ENCODE data around the gene SERPINB12.

SERPINB12 gene, protein sequence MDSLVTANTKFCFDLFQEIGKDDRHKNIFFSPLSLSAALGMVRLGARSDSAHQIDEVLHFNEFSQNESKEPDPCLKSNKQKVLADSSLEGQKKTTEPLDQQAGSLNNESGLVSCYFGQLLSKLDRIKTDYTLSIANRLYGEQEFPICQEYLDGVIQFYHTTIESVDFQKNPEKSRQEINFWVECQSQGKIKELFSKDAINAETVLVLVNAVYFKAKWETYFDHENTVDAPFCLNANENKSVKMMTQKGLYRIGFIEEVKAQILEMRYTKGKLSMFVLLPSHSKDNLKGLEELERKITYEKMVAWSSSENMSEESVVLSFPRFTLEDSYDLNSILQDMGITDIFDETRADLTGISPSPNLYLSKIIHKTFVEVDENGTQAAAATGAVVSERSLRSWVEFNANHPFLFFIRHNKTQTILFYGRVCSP

DNA sequence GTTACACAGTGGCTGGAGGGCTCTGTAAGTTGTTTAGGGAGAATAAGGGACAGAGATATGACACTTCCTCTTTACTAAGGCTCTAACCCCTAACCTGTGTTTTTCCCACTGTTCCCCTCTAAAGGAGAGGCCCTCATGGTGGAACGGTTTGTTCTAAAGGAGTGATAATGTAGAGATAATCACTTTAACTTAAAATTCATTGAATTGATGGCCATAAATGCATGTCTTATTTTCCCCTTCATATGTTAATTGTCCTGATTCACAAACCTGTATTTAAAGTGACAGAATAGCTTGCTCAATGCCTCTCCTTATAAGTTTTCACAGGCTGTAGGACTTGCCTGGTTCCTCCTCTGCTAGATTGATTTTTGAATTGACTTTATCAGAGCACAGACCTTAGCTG, at the start of gene SERPINB12:
SERPINB12 (plus strand) TSS at position 301 of the 400 bp plus-strand sequence. CDS start 13,791 bp downstream, outside the sequence.
- no peak for DNase-seq

DNA sequence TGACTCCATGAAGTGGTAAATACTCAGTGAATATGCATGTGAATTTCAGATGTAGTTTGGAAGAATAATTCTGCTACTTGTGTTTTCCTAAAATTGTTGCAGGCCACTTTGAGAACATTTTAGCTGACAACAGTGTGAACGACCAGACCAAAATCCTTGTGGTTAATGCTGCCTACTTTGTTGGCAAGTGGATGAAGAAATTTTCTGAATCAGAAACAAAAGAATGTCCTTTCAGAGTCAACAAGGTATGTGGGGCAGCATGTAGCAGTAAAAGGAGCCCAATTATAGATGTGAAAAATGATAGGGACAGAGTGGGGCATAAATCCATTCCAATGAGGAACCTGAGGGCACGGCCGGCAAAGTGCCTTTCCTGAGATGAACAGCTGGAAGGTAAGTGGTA, 49.3 kb upstream of the SERPINB12 start:
- no peak for DNase-seq

DNA sequence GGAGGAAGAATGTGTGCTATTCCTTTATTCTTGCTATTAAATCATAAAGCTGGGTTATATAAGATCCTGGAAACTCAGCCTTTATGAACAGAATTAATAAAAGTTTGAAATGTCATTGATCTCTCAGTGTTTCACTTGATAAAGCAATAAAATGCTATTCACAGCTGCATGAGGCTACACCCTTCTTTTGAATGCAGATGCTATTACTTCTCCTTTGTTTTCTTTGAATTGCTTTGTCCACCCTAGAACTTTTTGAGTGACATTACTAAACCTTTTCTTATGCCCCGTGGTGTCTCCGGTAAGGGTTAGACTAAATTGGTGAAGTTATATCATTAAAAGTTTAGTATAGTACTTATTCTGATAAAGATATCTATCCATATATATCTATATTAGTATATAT, 46.5 kb upstream of the SERPINB12 start:
- no peak for DNase-seq

DNA sequence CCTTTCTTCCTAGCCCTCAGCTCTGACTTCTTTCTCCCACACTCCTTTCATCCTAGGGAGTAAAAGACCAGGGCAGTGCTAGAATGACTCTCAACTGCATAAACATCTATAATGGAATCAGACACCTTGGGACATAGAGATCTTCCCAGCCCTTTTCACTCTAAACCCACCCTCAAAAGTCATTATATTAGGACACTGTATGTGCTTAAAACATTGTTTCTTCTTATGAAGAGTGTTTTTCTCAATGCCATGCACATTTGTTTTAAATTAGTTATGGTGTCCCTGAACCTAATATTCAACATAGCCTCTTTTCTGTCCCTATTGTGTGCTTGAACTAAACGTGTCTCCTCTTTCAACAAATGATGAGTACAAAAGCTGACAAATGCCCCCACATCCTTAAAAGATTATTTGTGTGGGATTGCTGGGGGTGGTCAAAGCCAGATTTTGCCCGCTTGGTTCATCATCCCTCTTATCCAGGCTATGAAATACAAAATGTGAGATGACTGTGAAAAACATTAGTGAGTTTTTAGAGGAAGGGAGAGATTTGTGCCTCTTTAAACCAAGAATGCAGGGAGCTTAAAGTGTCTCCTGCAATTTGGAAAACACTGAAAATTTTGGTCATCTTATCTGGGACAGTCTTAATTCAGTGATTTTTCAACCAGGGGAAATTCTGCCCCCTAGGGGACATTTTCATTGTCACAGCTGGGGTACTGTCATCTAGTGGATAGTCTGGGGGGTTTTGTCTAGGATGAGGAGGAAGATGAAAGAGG, 36.4 kb upstream of the SERPINB12 start:
- no peak for DNase-seq

DNA sequence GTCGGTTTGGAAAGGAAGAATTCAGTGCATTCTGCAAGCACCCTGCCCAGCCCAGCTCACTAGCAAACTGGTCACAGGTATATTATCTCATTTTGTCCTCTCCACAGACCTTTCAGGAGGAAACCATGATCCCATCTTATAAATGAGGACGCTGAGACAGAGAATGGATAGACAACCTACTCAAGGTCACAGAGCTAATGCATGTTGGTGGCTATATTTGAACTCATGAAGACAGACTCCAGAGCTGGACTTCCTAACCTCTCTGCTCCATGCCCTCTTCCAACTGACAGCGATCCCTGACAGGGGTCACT, 35.9 kb upstream of the SERPINB12 start:
- no peak for DNase-seq

DNA sequence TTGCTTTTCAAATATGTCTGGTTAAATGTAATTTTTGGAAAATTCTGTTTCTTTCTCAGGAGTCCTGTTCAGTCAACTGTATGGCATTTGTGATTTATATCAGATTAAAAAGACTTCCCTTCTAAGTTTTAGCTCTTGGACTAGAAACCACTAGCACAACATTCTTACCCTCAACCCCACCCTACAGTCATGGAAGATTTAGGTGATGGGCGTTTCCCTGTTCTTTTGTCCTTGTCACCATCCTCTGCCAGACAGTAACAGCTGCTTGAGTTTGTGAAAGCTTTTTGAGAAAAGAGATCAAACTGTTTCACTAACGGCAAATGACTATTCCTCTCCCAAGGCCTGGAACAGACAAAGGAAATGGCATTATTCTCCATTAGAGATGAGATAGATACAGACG, 33.6 kb upstream of the SERPINB12 start:
- DNase-seq = no peak

DNA sequence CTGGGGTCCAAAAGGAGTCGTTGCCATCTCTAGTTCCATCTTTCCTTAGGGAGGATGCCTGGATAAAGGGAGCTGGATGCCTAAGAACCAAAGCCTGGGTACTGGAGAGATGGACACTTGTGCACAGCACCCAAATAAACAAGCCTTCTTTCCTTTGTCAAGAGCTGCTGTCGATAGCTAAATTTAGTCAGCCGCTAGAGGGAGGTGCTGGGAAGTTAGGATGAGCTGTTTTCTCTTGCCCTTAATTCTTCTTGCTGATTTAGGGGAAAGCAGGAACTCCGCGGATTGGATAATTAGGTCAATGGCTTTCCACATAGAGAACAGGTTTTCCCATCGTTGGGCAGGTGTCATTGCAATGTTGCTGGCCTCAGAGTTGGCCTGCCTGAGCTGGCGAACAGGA, 30.9 kb upstream of the SERPINB12 start:
- no peak for DNase-seq

DNA sequence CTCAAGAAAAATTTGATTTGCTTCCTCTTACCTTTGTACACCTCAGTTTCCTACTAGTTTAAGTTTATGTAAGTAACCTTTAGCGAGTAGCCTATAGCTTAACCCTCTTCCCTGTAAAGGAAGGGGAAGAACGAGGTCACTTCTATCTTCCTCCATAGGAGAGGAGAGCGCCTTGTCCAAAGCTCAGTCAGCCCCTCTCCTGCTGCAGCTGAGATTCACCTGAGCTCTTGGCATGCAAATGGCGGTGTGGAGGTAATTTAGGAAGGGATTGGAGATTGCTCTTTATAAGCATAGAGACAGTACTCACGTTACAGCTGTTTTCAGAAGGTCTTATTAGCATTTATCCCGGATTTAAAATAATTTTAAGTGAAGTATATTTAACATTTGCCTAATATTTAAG, 27.8 kb upstream of the SERPINB12 start:
- no peak for DNase-seq

DNA sequence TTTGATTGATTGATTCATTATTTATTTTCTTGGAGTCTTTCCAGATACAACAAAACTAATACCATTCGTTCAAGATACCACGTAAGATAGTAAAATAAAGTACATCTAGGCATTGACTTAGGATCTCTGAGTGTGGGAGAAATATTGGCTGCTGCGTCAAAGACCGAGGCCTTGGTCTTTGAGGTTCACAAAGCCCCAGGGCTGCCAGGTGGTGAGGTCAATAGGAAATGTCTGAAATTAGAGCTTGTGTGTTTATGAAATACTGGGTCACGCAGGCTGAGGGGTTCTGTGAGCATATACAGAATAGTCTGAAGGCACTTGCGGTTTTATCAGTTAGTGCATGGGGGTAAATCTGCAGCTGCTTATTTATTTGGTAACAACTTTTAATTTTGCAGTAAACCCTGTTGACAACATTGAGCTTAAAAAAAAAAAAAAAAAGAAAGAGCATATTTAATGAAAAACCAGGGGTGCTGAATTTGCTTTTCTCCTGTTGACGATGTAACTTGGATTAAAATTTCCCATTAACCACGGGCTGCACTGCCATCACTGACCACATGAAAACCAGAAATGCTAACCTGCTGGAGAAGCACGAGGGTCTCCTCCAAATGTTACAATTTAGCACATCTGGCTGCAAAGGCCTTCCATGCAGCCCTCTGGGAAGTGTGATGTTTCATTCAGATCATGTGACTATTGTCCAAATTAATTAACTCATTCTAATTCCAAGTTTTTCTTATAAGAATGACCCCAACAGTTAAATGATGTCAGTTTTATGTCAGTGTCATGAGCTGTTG, 27.1 kb upstream of the SERPINB12 start:
- no peak for DNase-seq

DNA sequence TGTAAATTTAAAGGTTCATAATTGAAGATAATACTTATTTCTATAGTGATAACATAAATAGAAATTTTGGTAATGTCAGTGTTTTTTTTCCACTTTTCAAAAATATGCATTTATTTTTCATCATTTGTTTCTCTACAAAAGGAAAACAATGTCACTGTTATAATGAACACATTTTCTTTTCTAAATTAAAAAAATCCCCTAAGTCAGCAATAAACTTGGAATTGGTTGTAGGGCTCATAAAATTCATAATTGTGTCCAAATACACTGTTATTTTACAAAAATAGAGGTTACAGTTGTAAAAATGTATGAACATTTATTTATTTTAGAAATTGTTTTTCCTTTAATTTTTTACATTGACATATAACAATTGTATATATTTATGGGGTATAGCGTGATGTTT, 26.4 kb upstream of the SERPINB12 start:
- no peak for DNase-seq

DNA sequence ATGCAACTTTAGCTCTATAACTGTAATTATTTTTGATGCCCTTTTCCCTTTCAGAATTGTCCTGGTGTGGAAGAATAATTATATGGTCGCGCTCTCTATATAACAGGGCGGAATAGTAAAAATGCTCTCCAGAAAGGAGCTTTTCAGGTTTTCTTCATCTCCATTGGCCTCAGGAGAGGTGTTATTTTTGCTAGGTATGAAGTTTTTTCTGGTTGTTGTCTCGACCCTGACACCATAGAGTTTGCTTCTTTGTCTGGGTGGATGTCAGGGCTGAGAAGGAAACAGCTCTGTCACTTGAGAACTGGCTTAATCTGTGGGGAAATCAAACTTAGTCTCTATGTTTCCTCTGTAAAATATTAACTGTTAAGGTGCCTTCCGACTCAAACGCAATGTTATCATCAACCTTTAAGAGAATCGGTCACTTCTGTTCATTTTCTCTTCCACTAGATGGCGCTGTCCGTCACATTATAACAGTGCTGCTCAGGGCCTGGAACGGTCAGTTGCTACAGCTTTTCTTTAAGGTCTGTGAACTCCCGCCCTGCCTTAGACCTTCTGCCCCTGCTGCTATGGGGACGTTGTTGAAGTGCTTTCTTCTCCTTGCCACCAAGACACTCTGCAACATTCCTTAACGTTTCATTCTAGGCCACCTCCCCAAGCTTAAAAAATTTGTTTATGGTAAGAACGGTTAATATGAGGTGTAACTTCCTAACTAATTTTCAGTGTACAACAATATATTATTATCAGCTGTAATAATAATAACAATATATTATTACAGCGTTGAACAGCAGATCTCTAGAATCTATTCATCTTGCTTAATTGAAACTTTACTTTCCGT, 23.8 kb upstream of the SERPINB12 start:
- peak; percentile 91 for DNase-seq

DNA sequence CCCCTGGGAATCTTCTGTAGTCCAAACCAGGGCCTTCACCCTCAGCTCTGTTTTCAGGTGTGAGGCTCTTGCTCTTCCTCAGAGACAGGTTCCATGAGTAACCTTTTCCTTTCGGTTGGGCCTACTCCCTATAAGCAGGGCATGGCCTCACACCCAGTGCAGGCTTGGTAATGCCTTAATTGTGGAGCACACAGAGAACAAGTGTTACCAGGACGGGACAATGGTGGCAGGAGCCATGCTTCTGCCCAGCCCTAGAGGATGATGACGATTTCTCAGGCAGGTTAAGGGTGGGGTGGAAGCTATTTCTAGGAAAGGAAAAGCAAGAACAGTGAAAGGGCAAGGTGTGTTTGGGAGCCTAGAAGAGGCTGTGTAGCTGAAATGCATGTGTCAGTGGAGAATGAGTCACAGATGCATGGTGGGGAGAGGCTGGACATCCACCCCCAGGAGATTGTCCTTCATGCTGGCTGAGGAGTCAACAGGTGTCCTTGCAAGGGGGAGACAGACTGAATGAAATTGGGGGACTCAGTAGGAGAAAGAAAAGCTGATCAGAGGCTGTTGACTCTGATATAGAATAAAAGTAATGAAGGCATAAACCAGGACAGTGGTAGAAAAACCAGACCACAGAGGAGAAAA, 22.0 kb upstream of the SERPINB12 start:
- no peak for DNase-seq

DNA sequence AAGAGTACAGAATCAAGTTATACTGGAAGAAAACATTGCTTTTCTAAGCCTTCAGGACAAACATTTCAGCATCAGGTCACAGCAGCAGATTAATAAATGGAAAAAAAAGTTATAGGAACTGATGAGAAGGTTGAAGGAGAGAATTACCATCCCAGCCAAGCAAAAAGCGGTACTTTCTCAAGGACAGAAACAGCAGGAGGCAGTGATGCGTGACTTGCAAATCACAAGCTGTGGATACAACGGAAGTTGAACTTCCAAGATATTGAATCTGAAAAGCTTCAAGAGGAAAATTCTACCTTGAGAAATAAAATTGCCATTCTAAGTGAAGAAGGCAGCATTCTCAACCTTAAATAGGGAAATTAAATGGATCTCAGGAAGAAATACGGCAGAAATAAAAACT, 18.5 kb upstream of the SERPINB12 start:
- DNase-seq = no peak

DNA sequence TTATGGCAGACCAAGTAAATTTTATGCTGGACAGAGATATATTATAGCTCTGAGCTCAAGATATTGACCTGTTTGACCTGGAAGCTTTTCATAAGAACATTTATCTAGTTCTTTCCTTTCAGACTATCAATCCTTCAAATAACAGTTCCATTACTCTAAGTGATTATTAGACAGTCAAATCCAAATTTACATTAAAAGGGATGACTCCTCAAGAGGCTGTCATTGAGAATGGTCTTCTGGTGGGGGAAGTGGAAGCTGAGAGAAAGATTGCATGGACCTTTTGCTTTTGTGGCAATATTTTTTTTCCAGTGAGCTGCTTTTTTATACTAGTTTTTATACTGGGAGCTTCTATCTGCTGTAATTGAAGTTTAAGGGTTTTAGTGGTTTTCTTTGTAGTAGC, 14.9 kb upstream of the SERPINB12 start:
- DNase-seq = no peak

DNA sequence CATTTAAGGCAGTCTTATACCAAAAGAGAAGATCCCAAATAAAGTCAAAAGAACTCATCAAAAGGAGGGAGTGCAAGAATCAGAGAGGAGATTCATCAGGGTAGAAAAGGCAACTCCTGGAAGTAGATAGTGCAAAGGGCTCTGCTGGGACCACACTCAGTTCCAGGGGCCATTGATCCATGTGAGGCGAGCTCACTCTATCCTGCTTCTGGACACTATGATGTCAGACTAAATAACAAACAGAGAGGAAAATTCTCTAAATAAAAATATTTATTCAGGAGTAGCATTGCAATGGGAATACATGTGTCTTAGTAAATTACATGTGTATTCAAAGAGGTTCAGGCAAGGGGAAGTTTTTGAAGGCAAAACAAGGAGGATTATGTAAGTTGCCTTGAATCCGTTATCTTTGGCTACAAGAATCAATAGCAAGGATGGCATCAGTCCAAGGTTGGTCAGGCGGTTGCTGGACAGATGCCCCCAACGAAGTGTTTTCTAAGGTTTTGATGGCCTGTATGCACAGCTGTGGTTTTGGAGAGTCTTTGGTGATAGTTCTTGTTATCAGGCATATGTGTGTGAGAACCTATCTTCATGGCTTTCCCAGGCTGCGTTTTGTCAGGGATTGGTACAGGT, 13.2 kb upstream of the SERPINB12 start:
- DNase-seq = no peak

DNA sequence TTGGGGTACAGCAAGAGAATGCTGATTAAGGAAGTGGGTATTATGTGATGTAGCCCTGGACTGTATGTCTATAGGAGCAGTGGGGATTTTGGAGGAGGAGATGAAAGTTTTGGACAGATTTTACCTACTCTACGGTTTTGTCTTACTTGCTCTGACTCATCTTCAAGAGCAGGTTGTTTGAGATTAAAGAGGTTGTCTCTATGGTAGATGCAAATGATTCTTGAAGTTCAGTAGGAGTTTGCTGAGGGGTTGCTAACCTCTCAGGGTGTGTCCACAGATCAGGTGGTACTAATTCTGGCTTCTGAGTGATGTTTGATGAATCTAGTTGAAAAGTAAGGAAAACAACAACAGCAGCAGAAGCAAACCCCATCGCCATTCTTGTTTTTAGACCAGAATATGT, 9.7 kb upstream of the SERPINB12 start:
- no peak for DNase-seq

DNA sequence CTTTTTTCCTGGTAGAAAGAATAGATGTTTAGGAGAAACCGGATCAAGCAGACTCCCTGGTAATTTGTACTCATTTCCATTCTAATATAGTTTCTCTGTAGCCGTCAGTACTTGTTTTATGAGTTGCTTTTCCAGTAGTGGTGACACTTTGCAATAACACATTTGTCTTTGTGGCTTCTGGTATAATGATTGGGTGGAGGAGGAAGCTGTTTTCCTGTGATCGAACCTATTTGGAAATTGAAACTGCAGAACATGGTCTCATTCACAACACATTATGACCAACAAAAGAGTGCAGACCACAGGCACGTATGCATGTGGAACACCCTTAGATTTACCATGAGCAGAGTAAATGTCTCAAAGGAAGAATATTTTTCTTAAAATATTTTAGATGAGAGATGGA, 7.6 kb upstream of the SERPINB12 start:
- DNase-seq = no peak

DNA sequence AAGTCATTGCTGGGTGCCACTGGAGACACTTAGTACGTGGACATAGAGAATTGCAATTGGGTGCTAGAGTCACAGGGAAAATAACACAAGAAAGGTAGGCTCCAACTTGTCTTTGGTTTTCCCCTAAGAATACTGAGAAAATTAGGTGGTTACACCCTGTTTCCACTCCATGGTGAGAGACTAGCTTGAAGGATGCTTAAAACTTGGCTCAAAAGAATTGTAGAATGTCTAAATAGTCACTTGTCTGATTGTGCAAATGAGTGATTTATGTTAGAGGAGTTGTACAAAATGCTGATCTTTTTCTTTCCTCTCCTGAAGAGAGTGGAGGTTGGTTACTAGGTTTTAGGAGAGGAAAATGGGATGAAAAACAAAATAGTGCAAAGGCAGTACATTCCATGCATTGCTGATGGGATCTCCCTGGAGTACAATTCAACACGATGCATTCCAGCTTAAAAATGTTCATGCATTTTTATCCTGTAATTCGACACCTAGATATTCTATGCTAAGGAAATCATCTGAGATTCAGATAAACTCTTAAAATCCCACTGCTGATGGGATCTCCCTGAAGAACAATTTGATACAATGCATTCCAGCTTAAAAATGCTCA, 2.2 kb upstream of the SERPINB12 start:
- DNase-seq = no peak

DNA sequence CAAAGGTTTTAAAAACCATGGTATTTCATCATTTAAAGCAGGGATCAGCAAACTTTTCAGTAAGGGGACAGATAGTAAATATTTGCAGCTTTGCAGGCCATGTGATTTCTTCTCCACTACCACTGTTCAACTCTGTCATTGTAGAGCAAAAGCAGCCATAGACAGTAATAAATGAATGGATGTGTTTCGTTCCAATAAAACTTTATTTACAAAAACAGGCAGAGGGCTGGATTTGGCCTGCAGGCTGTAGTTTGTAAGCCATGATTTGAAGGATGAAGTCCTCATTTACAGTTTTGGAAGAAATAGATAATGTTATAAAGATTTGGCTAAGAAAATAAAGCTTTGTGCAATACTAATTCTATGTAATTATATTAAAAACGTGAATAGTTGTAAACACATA, 1.8 kb downstream of the SERPINB12 start:
- DNase-seq = no peak

DNA sequence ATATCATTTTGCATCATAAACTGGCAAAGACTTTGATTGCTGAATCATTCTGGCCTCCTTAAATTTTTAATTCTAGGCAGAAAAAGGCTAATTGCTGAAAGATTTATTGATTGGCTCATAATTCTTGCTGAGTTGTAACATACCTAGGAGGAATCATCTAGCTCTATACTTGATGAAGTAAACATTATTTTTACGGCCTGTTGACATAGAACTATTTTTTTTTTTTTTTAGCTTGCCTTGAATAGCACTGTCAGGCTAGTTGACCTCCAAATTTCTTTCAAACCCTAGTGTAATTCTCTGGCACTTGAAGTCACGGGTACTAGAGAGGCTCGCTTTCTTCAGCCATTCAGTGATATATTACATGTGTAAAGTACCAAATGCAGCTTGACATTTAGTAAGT, 2.8 kb downstream of the SERPINB12 start:
- no peak for DNase-seq

DNA sequence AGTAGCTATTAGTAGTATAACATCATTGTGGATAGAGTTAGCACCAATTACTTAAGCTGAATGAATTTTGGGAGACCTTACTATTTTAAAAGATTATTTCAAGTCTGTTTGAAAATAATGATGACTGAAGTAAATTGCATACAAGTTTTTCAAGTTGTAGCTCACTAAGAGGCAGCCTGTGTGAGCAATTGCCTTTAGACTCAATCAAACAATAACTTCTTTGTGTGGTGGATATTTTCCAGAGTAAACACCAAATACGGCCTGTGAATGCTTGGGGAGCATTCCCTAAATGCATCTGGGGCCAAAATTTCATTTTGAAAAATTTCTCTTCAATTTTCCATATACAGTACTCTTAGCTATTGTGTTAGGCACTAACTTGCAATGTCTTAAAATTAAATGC, 7.9 kb downstream of the SERPINB12 start:
- DNase-seq = no peak
